Natural killer cell treated with Interleukin-12 subunit alpha and Interleukin-12 subunit beta and Interleukin-15 and Interleukin-18, amount 100 ng/mL, for 72 hours (primary cell): ENCODE measurements around the gene CCDC158. TPM values are rescaled to one million over a fixed set of nuclear protein-coding genes. Genes with fewer than 3 reads are reported as not detected.
"Not testable (repeated sequence)": the region's sequence is repeated elsewhere in the genome, so short reads cannot be mapped to it uniquely, and the experiment has no call there.

ENCODE experiments used
- ATAC-seq, 2 donors: fragments of 150-1000 bp; cut with Tn5 transposase in 1 of 2; sonication (Bioruptor Pico), chemical (Tn5 transposase) in 1 of 2; 2 replicates each; pipeline ENCODE4 v1.10.0; 2021
- DNase-seq: peaks from one replicate; pipeline ENCODE4 v3.0.0; 2022; ENCODE audit warnings: low spot score
- H3K27ac Mint-ChIP-seq, 2 donors: 1 replicate in 1 of 2; 2 replicates in 1 of 2; pipeline ENCODE4 v1.8.0; 2022; ENCODE audit warnings: mixed read lengths in 2 of 2, mild to moderate bottlenecking in 1 of 2, moderate library complexity in 1 of 2
- H3K27me3 Mint-ChIP-seq, 2 donors: 1 replicate in 1 of 2; 2 replicates in 1 of 2; pipeline ENCODE4 v1.8.0; 2022; ENCODE audit warnings: mixed read lengths in 2 of 2
- H3K36me3 Mint-ChIP-seq: one replicate; pipeline ENCODE4 v1.8.0; 2022; ENCODE audit warnings: mixed read lengths
- H3K4me1 Mint-ChIP-seq, 2 donors: 1 replicate in 1 of 2; 2 replicates in 1 of 2; pipeline ENCODE4 v1.8.0; 2022; ENCODE audit warnings: low read depth in 2 of 2, mixed read lengths in 2 of 2, mild to moderate bottlenecking in 1 of 2
- H3K4me3 Mint-ChIP-seq: one replicate; pipeline ENCODE4 v1.8.0; 2022; ENCODE audit warnings: mixed read lengths
- H3K9me3 Mint-ChIP-seq: 2 replicates; pipeline ENCODE4 v1.8.0; 2022; ENCODE audit warnings: mixed read lengths
- total RNA-seq, 2 donors: library from RNA; stranded (reverse); gene quantifications; one replicate each; pipeline ENCODE4 v1.2.3, GENCODE V29; 2022

The CCDC158 gene
- total RNA-seq, 2 donors from 2014 or later = not detected

GRCh38 chr4:76374798-76375197 is 46.1 kb downstream of the CCDC158 start:
- H3K4me1 Mint-ChIP-seq = no peaks in the 10 kb centered on the region
- no peak for ATAC-seq
- H3K27ac Mint-ChIP-seq = no peak overlapping the region
- no peak for DNase-seq
- H3K36me3 Mint-ChIP-seq = no peaks in the 10 kb centered on the region
- H3K9me3 Mint-ChIP-seq = no peaks in the 10 kb centered on the region
- H3K4me3 Mint-ChIP-seq = no peak overlapping the region
- H3K27me3 Mint-ChIP-seq = peaks cover 7 to 8% of the 10 kb centered on the region in 2 donors

GRCh38 chr4:76373919-76374552 is 46.9 kb downstream of the CCDC158 start:
- Mint-ChIP-seq H3K4me3 (no peak overlapping the region), H3K27ac (no peak overlapping the region), H3K9me3 (no peaks in the 10 kb centered on the region), H3K27me3 (peaks cover 7 to 9% of the 10 kb centered on the region in 2 donors), H3K36me3 (no peaks in the 10 kb centered on the region), H3K4me1 (no peaks in the 10 kb centered on the region)
- ATAC-seq (no peak), DNase-seq (no peak)

GRCh38 chr4:76366737-76367136 is 54.2 kb downstream of the CCDC158 start:
- ATAC-seq (no peak), DNase-seq (no peak)
- H3K27me3 Mint-ChIP-seq = peaks cover 17 to 18% of the 10 kb centered on the region in 2 donors
- H3K27ac Mint-ChIP-seq = no peak overlapping the region
- no peaks in the 10 kb centered on the region for H3K36me3 Mint-ChIP-seq
- H3K4me3 Mint-ChIP-seq = no peak overlapping the region
- H3K9me3 Mint-ChIP-seq = no peaks in the 10 kb centered on the region
- H3K4me1 Mint-ChIP-seq = no peaks in the 10 kb centered on the region

- peaks cover 18 to 19% of the 10 kb centered on the region in 2 donors for H3K27me3 Mint-ChIP-seq
- no peak overlapping the region for H3K4me3 Mint-ChIP-seq
- peaks cover 5% of the 10 kb centered on the region for H3K36me3 Mint-ChIP-seq
- DNase-seq = no peak
- H3K27ac Mint-ChIP-seq = no peak overlapping the region
- ATAC-seq = no peak
- H3K4me1 Mint-ChIP-seq = no peaks in the 10 kb centered on the region
- H3K9me3 Mint-ChIP-seq = peaks cover 3% of the 10 kb centered on the region
Measured at GRCh38 chr4:76365636-76366035, 55.3 kb downstream of the CCDC158 start.

GRCh38 chr4:76364763-76365162 is 56.2 kb downstream of the CCDC158 start:
- H3K27ac Mint-ChIP-seq = no peak overlapping the region
- H3K27me3 Mint-ChIP-seq = peaks cover 10 to 15% of the 10 kb centered on the region in 2 donors
- DNase-seq (no peak), ATAC-seq (no peak)
- peaks cover 3% of the 10 kb centered on the region for H3K9me3 Mint-ChIP-seq
- no peaks in the 10 kb centered on the region for H3K4me1 Mint-ChIP-seq
- H3K4me3 Mint-ChIP-seq = no peak overlapping the region
- H3K36me3 Mint-ChIP-seq = peaks cover 5% of the 10 kb centered on the region

- ATAC-seq (no peak), DNase-seq (no peak)
- Mint-ChIP-seq H3K27ac (no peak overlapping the region), H3K9me3 (peaks cover 10% of the 10 kb centered on the region), H3K27me3 (peaks cover 9 to 18% of the 10 kb centered on the region in 2 donors), H3K4me3 (no peak overlapping the region), H3K36me3 (peaks cover 15% of the 10 kb centered on the region), H3K4me1 (peaks cover 6 to 8% of the 10 kb centered on the region in 2 donors)
Measured at GRCh38 chr4:76363556-76364290, 57.2 kb downstream of the CCDC158 start.

- Mint-ChIP-seq H3K27me3 (peaks cover 0 to 18% of the 10 kb centered on the region in 2 donors), H3K27ac (no peak overlapping the region), H3K36me3 (peaks cover 29% of the 10 kb centered on the region), H3K4me3 (no peak overlapping the region), H3K4me1 (peaks cover 13 to 16% of the 10 kb centered on the region in 2 donors), H3K9me3 (peaks cover 16% of the 10 kb centered on the region)
- DNase-seq (no peak), ATAC-seq (no peak)
Measured at GRCh38 chr4:76361689-76362412, 59.1 kb downstream of the CCDC158 start.

- H3K9me3 Mint-ChIP-seq = peaks cover 16% of the 10 kb centered on the region
- H3K36me3 Mint-ChIP-seq = peaks cover 29% of the 10 kb centered on the region
- H3K27ac Mint-ChIP-seq, ATAC-seq, DNase-seq, H3K4me3 Mint-ChIP-seq: not testable (repeated sequence)
- H3K4me1 Mint-ChIP-seq = peaks cover 17 to 21% of the 10 kb centered on the region in 2 donors
- H3K27me3 Mint-ChIP-seq = peaks cover 0 to 13% of the 10 kb centered on the region in 2 donors
Measured at GRCh38 chr4:76359881-76360466, 61.0 kb downstream of the CCDC158 start.

GRCh38 chr4:76357981-76358380 is 63.0 kb downstream of the CCDC158 start:
- Mint-ChIP-seq H3K4me1 (peaks cover 23 to 34% of the 10 kb centered on the region in 2 donors), H3K9me3 (peaks cover 16% of the 10 kb centered on the region), H3K36me3 (peaks cover 29% of the 10 kb centered on the region), H3K4me3 (no peak overlapping the region), H3K27ac (no peak overlapping the region), H3K27me3 (peaks cover 0 to 8% of the 10 kb centered on the region in 2 donors)
- ATAC-seq (no peak), DNase-seq (no peak)

- H3K27ac Mint-ChIP-seq = peak overlapping the region in 1 of 2 donors; percentile 49
- H3K9me3 Mint-ChIP-seq = peaks cover 13% of the 10 kb centered on the region
- H3K36me3 Mint-ChIP-seq = peaks cover 24% of the 10 kb centered on the region
- H3K4me3 Mint-ChIP-seq = peak overlapping the region; percentile 70
- H3K4me1 Mint-ChIP-seq = peaks cover 23 to 34% of the 10 kb centered on the region in 2 donors
- H3K27me3 Mint-ChIP-seq = peaks cover 0 to 3% of the 10 kb centered on the region in 2 donors
- peak; percentile 87 to 94 for ATAC-seq
- DNase-seq = peak; percentile 67
Measured at GRCh38 chr4:76354517-76355473, 66.1 kb downstream of the CCDC158 start.

GRCh38 chr4:76342803-76343202 is 78.1 kb downstream of the CCDC158 start:
- no peaks in the 10 kb centered on the region for H3K4me1 Mint-ChIP-seq
- peaks cover 11% of the 10 kb centered on the region for H3K36me3 Mint-ChIP-seq
- ATAC-seq (no peak), DNase-seq (no peak)
- no peak overlapping the region for H3K4me3 Mint-ChIP-seq
- H3K27me3 Mint-ChIP-seq = peaks cover 7 to 15% of the 10 kb centered on the region in 2 donors
- no peaks in the 10 kb centered on the region for H3K9me3 Mint-ChIP-seq
- no peak overlapping the region for H3K27ac Mint-ChIP-seq

GRCh38 chr4:76342191-76342590 is 78.8 kb downstream of the CCDC158 start:
- Mint-ChIP-seq H3K9me3 (no peaks in the 10 kb centered on the region), H3K27ac (no peak overlapping the region), H3K4me1 (no peaks in the 10 kb centered on the region), H3K27me3 (peaks cover 7 to 15% of the 10 kb centered on the region in 2 donors), H3K36me3 (peaks cover 11% of the 10 kb centered on the region), H3K4me3 (no peak overlapping the region)
- DNase-seq (no peak), ATAC-seq (no peak)

GRCh38 chr4:76341063-76341462 is 79.9 kb downstream of the CCDC158 start:
- Mint-ChIP-seq H3K4me3 (no peak overlapping the region), H3K27me3 (peaks cover 7 to 19% of the 10 kb centered on the region in 2 donors), H3K27ac (no peak overlapping the region), H3K4me1 (no peaks in the 10 kb centered on the region), H3K36me3 (peaks cover 11% of the 10 kb centered on the region), H3K9me3 (no peaks in the 10 kb centered on the region)
- DNase-seq (no peak), ATAC-seq (no peak)
